Measurements from ENCODE around the gene ISCU. TPM values are rescaled to one million over a fixed set of nuclear protein-coding genes. Genes with fewer than 3 reads are reported as not detected.

ISCU gene
- total and polyA plus RNA-seq, 2 of the 8 experiments (the other 6 are each of a cell fraction or from before 2014, with no cell fraction given), result 72.1 to 78.1 TPM

GRCh38 chr12:108514468-108514972, 47.9 kb upstream of the ISCU start:
- Histone ChIP-seq H3K4ac (replicated peaks; ENCODE audit: insufficient read length, low read depth, low read length) (no peak overlapping the region), H3K9ac (replicated peaks in 1 of 4; ENCODE audit: extremely low read depth in 1 of 4, low read depth in 3 of 4, low read length in 3 of 4) (peak overlapping the region in 2 of 4 experiments; percentile 13 to 56; a peak in 2 of 7 replicates), H3K4me3 (ENCODE audit: extremely low read depth in 1 of 4, insufficient read depth in 2 of 4, low read depth in 3 of 4, low read length in 4 of 4) (peak overlapping the region; percentile 27 to 87 (median 54); a peak in 7 of 8 replicates), H3K14ac (ENCODE audit: insufficient read length) (no peak overlapping the region), H2BK20ac (ENCODE audit: low read length) (no peak overlapping the region), H3K4me1 (replicated peaks in 1 of 4; ENCODE audit: control insufficient read depth in 3 of 4, insufficient read depth in 4 of 4, low read length in 3 of 4) (peaks cover 0 to 8% (median 3%) of the 10 kb centered on the region in 4 experiments; a peak in 6 of 7 replicates), H3K9me3 (ENCODE audit: insufficient read depth in 2 of 2, low read depth in 1 of 2, low read length in 1 of 2) (no peaks in the 10 kb centered on the region; a peak in 1 of 4 replicates), H4K8ac (ENCODE audit: extremely low read depth, insufficient read depth, low read length) (no peak overlapping the region), H3K27ac (ENCODE audit: low read depth, low read length) (no peak overlapping the region), H2BK120ac (replicated peaks; ENCODE audit: low read depth, low read length) (no peak overlapping the region), H4K5ac (ENCODE audit: insufficient read length, low read depth, low read length) (no peak overlapping the region), H3K56ac (replicated peaks; ENCODE audit: insufficient read length, low read depth, low read length) (no peak overlapping the region), H3K79me1 (ENCODE audit: low read depth, low read length) (peaks cover 4% of the 10 kb centered on the region; the same call in 1 of the 2 replicates), H2AFZ (ENCODE audit: low read length) (peak overlapping the region; percentile 87; the same call in 1 of the 2 replicates), H3K27me3 (replicated peaks in 1 of 4; ENCODE audit: control insufficient read depth in 3 of 4, extremely low read depth in 1 of 4, insufficient read depth in 3 of 4, low read length in 3 of 4) (no peaks in the 10 kb centered on the region), H3K4me2 (ENCODE audit: insufficient read depth in 1 of 2, low read depth in 2 of 2, low read length in 2 of 2) (peak overlapping the region; percentile 55 to 92), H4K20me1 (replicated peaks in 1 of 2; ENCODE audit: control insufficient read depth in 1 of 2, insufficient read depth in 2 of 2, low read length in 2 of 2) (peaks cover 5 to 6% of the 10 kb centered on the region in 2 experiments), H3K23ac (ENCODE audit: insufficient read length) (no peak overlapping the region), H2BK15ac (ENCODE audit: low read length) (no peak overlapping the region; the same call in 1 of the 2 replicates), H3K18ac (ENCODE audit: extremely low read depth, low read length) (0 out of 2 replicates have a peak overlapping the region, but pooled peaks have one; percentile 17), H2BK12ac (ENCODE audit: low read depth, low read length) (no peak overlapping the region), H3K36me3 (ENCODE audit: control insufficient read depth in 2 of 4, insufficient read depth in 4 of 4, low read length in 3 of 4) (peaks cover 2 to 16% (median 11%) of the 10 kb centered on the region in 4 experiments; a peak in 5 of 8 replicates), H3K23me2 (ENCODE audit: low read depth, low read length) (peaks cover 5% of the 10 kb centered on the region; the same call in 1 of the 2 replicates), H3K79me2 (ENCODE audit: control insufficient read depth in 1 of 2, insufficient read depth in 2 of 2, low read length in 2 of 2) (peaks cover 0 to 6% of the 10 kb centered on the region in 2 experiments; a peak in 1 of 4 replicates), H2AK5ac (ENCODE audit: low read depth, low read length) (no peak overlapping the region), H4K91ac (replicated peaks; ENCODE audit: insufficient read length, low read length) (no peak overlapping the region), H2BK5ac (ENCODE audit: low read depth, low read length) (no peak overlapping the region)
- 22% methylated on average over 15 of the region's 19 CpGs; no CpG with 5 or more reads in 1 of the 2 experiments for WGBS, 2 experiments (ENCODE audit: extremely low coverage in 1 of 2, insufficient coverage in 1 of 2, insufficient read length in 1 of 2, insufficient replicate concordance in 2 of 2, low coverage in 1 of 2, low lambda C conversion rate in 2 of 2, missing lambda C conversion rate in 1 of 2)
- FAIRE-seq, result no peak
- ChIA-PET POLR2A (ENCODE audit: partially characterized antibody) (interaction anchor here (0.9 to 1.0 kb wide), 2 partner anchors 46 to 398 kb away, joined by 3 to 4 read pairs; partner anchors contain the start of gene SART3), CTCF (ENCODE audit: partially characterized antibody) (interaction anchor here (1.1 to 1.3 kb wide), 3 partner anchors 46 to 449 kb away, joined by 3 to 4 read pairs (median 4); no protein-coding TSS in a partner anchor)
- TF ChIP-seq PHF8 (conservative IDR thresholded peaks at IDR 0.05; ENCODE audit: low read depth, low read length) (0 out of 2 replicates have a peak, but pooled peaks have one; percentile 7), JUND (IDR thresholded peaks at IDR 0.05; ENCODE audit: low read length) (no peak), KDM4A (IDR thresholded peaks at IDR 0.05; ENCODE audit: low read depth, low read length, severe bottlenecking) (peak; percentile 12)
- DNase-seq (ENCODE audit: low read depth in 1 of 2, low spot score in 2 of 2), result no peak

Data from H1 (cell line).